Ecto neural progenitor cell (in vitro differentiated cells): ENCODE data around the gene LRRC61.
"Not testable (repeated sequence)": the region's sequence is repeated elsewhere in the genome, so short reads cannot be mapped to it uniquely, and the experiment has no call there.

Experiments
- DNase-seq: peaks from one replicate; pipeline ENCODE4 v3.0.0-alpha.2; 2018; ENCODE audit warnings: low spot score

Gene LRRC61

GRCh38 chr7:150307904-150308303, 15.3 kb upstream of the LRRC61 start:
- DNase-seq = no peak

- no peak for DNase-seq
Measured at GRCh38 chr7:150308575-150308974, 14.6 kb upstream of the LRRC61 start.

GRCh38 chr7:150311146-150311545, 12.0 kb upstream of the LRRC61 start:
- no peak for DNase-seq

- no peak for DNase-seq
Measured at GRCh38 chr7:150311711-150312110, 11.4 kb upstream of the LRRC61 start.

- not testable (repeated sequence) for DNase-seq
Measured at GRCh38 chr7:150312649-150313366, 10.3 kb upstream of the LRRC61 start.

GRCh38 chr7:150313367-150313809, 9.8 kb upstream of the LRRC61 start:
- DNase-seq = no peak

- no peak for DNase-seq
Measured at GRCh38 chr7:150313870-150314269, 9.3 kb upstream of the LRRC61 start.

- DNase-seq = no peak
Measured at GRCh38 chr7:150314639-150315239, 8.4 kb upstream of the LRRC61 start.

- not testable (repeated sequence) for DNase-seq
Measured at GRCh38 chr7:150316987-150317386, 6.2 kb upstream of the LRRC61 start.

- no peak for DNase-seq
Measured at GRCh38 chr7:150317748-150318444, 5.3 kb upstream of the LRRC61 start.

GRCh38 chr7:150321788-150322113, 1.4 kb upstream of the LRRC61 start:
- DNase-seq = no peak

- no peak for DNase-seq
Measured at GRCh38 chr7:150322114-150322832, 882 bp upstream of the LRRC61 start.

- no peak for DNase-seq
Measured at GRCh38 chr7:150323682-150324372, 672 bp downstream of the LRRC61 start.

- DNase-seq = no peak
Measured at GRCh38 chr7:150324373-150324961, 1.3 kb downstream of the LRRC61 start.

- no peak for DNase-seq
Measured at GRCh38 chr7:150325110-150325611, 2.0 kb downstream of the LRRC61 start.

- no peak for DNase-seq
Measured at GRCh38 chr7:150325901-150326300, 2.7 kb downstream of the LRRC61 start.

- DNase-seq = no peak
Measured at GRCh38 chr7:150326657-150327268, 3.6 kb downstream of the LRRC61 start.

GRCh38 chr7:150327308-150327707, 4.2 kb downstream of the LRRC61 start:
- no peak for DNase-seq

- no peak for DNase-seq
Measured at GRCh38 chr7:150329331-150330120, 6.4 kb downstream of the LRRC61 start.

GRCh38 chr7:150330211-150330885, 7.2 kb downstream of the LRRC61 start:
- no peak for DNase-seq
